GM18907 (cell line): ENCODE measurements around the gene PTPRM.

Experiments
- ATAC-seq: cut with Tn5 transposase; IDR thresholded peaks from one replicate; pipeline ENCODE4 v1.9.1; 2021; ENCODE audit warnings: mild to moderate bottlenecking, moderate library complexity; ENCODE audit not compliant: unreplicated experiment

The PTPRM gene

GRCh38 chr18:7749510-7749981 is 182.4 kb downstream of the PTPRM start:
- ATAC-seq: no peak

- ATAC-seq: no peak
Observed at GRCh38 chr18:7750095-7750663, 183.1 kb downstream of the PTPRM start.

- no peak for ATAC-seq
Observed at GRCh38 chr18:7750966-7751365, 183.8 kb downstream of the PTPRM start.

- no peak for ATAC-seq
Observed at GRCh38 chr18:7754258-7754657, 187.1 kb downstream of the PTPRM start.

- no peak for ATAC-seq
Observed at GRCh38 chr18:7754725-7755181, 187.6 kb downstream of the PTPRM start.

- no peak for ATAC-seq
Observed at GRCh38 chr18:7755753-7756475, 188.8 kb downstream of the PTPRM start.

GRCh38 chr18:7757175-7757574 is 190.1 kb downstream of the PTPRM start:
- ATAC-seq: no peak

- ATAC-seq: no peak
Observed at GRCh38 chr18:7758764-7759163, 191.6 kb downstream of the PTPRM start.

- ATAC-seq: no peak
Observed at GRCh38 chr18:7760967-7761948, 194.1 kb downstream of the PTPRM start.

GRCh38 chr18:7764405-7764804 is 197.3 kb downstream of the PTPRM start:
- no peak for ATAC-seq

- no peak for ATAC-seq
Observed at GRCh38 chr18:7766346-7766745, 199.2 kb downstream of the PTPRM start.

- no peak for ATAC-seq
Observed at GRCh38 chr18:7766817-7767216, 199.7 kb downstream of the PTPRM start.

GRCh38 chr18:7770908-7771307 is 203.8 kb downstream of the PTPRM start:
- ATAC-seq: no peak

- ATAC-seq: no peak
Observed at GRCh38 chr18:7772510-7772888, 205.4 kb downstream of the PTPRM start.

- ATAC-seq: no peak
Observed at GRCh38 chr18:7772951-7773350, 205.8 kb downstream of the PTPRM start.

- ATAC-seq: no peak
Observed at GRCh38 chr18:7775128-7775527, 208.0 kb downstream of the PTPRM start.

- no peak for ATAC-seq
Observed at GRCh38 chr18:7775843-7776242, 208.7 kb downstream of the PTPRM start.

- no peak for ATAC-seq
Observed at GRCh38 chr18:7778181-7778580, 211.1 kb downstream of the PTPRM start.

GRCh38 chr18:7779211-7779610 is 212.1 kb downstream of the PTPRM start:
- no peak for ATAC-seq

GRCh38 chr18:7784171-7784570 is 217.1 kb downstream of the PTPRM start:
- no peak for ATAC-seq

- no peak for ATAC-seq
Observed at GRCh38 chr18:7786569-7786968, 219.5 kb downstream of the PTPRM start.
